Measurements from ENCODE around the gene PCNX2.

PCNX2 gene

DNA sequence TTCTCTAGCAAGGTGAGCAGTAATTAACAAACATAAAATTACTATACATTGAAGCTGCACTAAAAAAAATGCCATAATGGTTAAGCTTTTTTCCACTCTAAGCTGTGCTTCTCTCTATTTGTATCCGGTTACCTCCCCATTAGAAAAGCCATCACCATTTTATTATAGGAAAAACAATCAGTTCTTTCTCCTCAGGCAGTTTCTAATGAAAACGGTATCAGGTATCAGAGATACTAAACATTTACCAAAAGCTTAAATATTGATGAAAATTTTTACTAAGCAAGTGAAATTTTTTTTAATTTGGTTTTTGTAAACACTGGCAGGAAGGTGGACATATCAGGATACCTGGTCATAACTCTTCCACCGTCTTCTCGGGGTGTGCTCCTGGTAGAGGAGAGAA, 330.9 kb downstream of the PCNX2 start:
- H3K4me3 ChIP-seq (ENCODE audit: low read depth, low read length), result no peak overlapping the region
- no peak for DNase-seq (ENCODE audit: low read depth, low spot score)
- in situ Hi-C loops (cut with HindIII; ENCODE audit: low sequenced_read_pairs), result no loop called here
- TF ChIP-seq, protein P1, sequence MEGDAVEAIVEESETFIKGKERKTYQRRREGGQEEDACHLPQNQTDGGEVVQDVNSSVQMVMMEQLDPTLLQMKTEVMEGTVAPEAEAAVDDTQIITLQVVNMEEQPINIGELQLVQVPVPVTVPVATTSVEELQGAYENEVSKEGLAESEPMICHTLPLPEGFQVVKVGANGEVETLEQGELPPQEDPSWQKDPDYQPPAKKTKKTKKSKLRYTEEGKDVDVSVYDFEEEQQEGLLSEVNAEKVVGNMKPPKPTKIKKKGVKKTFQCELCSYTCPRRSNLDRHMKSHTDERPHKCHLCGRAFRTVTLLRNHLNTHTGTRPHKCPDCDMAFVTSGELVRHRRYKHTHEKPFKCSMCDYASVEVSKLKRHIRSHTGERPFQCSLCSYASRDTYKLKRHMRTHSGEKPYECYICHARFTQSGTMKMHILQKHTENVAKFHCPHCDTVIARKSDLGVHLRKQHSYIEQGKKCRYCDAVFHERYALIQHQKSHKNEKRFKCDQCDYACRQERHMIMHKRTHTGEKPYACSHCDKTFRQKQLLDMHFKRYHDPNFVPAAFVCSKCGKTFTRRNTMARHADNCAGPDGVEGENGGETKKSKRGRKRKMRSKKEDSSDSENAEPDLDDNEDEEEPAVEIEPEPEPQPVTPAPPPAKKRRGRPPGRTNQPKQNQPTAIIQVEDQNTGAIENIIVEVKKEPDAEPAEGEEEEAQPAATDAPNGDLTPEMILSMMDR (IDR thresholded peaks at IDR 0.05; ENCODE audit: low read depth, low read length), result no peak

- in situ Hi-C loops (cut with HindIII; ENCODE audit: low sequenced_read_pairs), result no loop called here
- H3K4me3 ChIP-seq (ENCODE audit: low read depth, low read length), result no peak overlapping the region
- TF ChIP-seq, protein P1 (IDR thresholded peaks at IDR 0.05; ENCODE audit: low read depth, low read length), result no peak
- DNase-seq (ENCODE audit: low read depth, low spot score), result peak; percentile 39
Observed at GRCh38 chr1:232962761-232963745, 332.5 kb downstream of the PCNX2 start.

- TF ChIP-seq, protein P1 (IDR thresholded peaks at IDR 0.05; ENCODE audit: low read depth, low read length), result no peak
- H3K4me3 ChIP-seq (ENCODE audit: low read depth, low read length), result no peak overlapping the region
- no peak for DNase-seq (ENCODE audit: low read depth, low spot score)
- in situ Hi-C loops (cut with HindIII; ENCODE audit: low sequenced_read_pairs), result no loop called here
Observed at GRCh38 chr1:232958067-232958466, 337.5 kb downstream of the PCNX2 start.

- TF ChIP-seq, protein P1 (IDR thresholded peaks at IDR 0.05; ENCODE audit: low read depth, low read length), result no peak
- DNase-seq (ENCODE audit: low read depth, low spot score), result no peak
- H3K4me3 ChIP-seq (ENCODE audit: low read depth, low read length), result no peak overlapping the region
- in situ Hi-C loops (cut with HindIII; ENCODE audit: low sequenced_read_pairs), result no loop called here
Observed at GRCh38 chr1:232956081-232956480, 339.4 kb downstream of the PCNX2 start.

GRCh38 chr1:232954594-232955365, 340.7 kb downstream of the PCNX2 start:
- in situ Hi-C loops (cut with HindIII; ENCODE audit: low sequenced_read_pairs), result no loop called here
- DNase-seq (ENCODE audit: low read depth, low spot score), result peak; percentile 11
- TF ChIP-seq, protein P1 (IDR thresholded peaks at IDR 0.05; ENCODE audit: low read depth, low read length), result no peak

More at GRCh38 chr1:232954594-232955365, 340.7 kb downstream of the PCNX2 start:
- no peak overlapping the region for H3K4me3 ChIP-seq (ENCODE audit: low read depth, low read length)
